Measurements from ENCODE around the gene COX19. TPM values are rescaled to one million over a fixed set of nuclear protein-coding genes. Genes with fewer than 3 reads are reported as not detected.

Gene COX19
- total and polyA plus RNA-seq, 2 donors from 2014 or later = 4.8 to 14.7 TPM

GRCh38 chr7:938546-939185, 36.7 kb downstream of the COX19 start:
- TF ChIP-seq, protein P1, sequence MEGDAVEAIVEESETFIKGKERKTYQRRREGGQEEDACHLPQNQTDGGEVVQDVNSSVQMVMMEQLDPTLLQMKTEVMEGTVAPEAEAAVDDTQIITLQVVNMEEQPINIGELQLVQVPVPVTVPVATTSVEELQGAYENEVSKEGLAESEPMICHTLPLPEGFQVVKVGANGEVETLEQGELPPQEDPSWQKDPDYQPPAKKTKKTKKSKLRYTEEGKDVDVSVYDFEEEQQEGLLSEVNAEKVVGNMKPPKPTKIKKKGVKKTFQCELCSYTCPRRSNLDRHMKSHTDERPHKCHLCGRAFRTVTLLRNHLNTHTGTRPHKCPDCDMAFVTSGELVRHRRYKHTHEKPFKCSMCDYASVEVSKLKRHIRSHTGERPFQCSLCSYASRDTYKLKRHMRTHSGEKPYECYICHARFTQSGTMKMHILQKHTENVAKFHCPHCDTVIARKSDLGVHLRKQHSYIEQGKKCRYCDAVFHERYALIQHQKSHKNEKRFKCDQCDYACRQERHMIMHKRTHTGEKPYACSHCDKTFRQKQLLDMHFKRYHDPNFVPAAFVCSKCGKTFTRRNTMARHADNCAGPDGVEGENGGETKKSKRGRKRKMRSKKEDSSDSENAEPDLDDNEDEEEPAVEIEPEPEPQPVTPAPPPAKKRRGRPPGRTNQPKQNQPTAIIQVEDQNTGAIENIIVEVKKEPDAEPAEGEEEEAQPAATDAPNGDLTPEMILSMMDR (IDR thresholded peaks at IDR 0.05; ENCODE audit: borderline replicate concordance, extremely low read depth, insufficient read depth) = no peak
- no peak for FAIRE-seq
- Histone ChIP-seq H3K4me3 (ENCODE audit: low read length in 3 of 3) (no peak overlapping the region), H3K9me3 (ENCODE audit: control insufficient read depth in 2 of 3, insufficient read depth in 1 of 3, low read length in 3 of 3) (peaks cover 0 to 6% (median 0%) of the 10 kb centered on the region in 3 donors), H3K27ac (ENCODE audit: low read depth in 2 of 2, low read length in 2 of 2) (no peak overlapping the region), H3K9ac (ENCODE audit: low read length in 3 of 3) (no peak overlapping the region), H3K36me3 (ENCODE audit: control insufficient read depth in 2 of 3, insufficient read depth in 3 of 3, low read length in 3 of 3) (no peaks in the 10 kb centered on the region), H3K27me3 (ENCODE audit: control insufficient read depth, insufficient read depth, low read length) (no peaks in the 10 kb centered on the region), H3K4me1 (ENCODE audit: control insufficient read depth in 2 of 3, insufficient read depth in 2 of 3, low read depth in 1 of 3, low read length in 3 of 3) (no peaks in the 10 kb centered on the region)
- peak in 2 of 5 donors; percentile 33 to 59 for DNase-seq
- intact Hi-C loops (cut with DNase I) = no loop called here

GRCh38 chr7:937856-938484, 37.4 kb downstream of the COX19 start:
- peak in 2 of 5 donors; percentile 21 to 31 for DNase-seq

DNA sequence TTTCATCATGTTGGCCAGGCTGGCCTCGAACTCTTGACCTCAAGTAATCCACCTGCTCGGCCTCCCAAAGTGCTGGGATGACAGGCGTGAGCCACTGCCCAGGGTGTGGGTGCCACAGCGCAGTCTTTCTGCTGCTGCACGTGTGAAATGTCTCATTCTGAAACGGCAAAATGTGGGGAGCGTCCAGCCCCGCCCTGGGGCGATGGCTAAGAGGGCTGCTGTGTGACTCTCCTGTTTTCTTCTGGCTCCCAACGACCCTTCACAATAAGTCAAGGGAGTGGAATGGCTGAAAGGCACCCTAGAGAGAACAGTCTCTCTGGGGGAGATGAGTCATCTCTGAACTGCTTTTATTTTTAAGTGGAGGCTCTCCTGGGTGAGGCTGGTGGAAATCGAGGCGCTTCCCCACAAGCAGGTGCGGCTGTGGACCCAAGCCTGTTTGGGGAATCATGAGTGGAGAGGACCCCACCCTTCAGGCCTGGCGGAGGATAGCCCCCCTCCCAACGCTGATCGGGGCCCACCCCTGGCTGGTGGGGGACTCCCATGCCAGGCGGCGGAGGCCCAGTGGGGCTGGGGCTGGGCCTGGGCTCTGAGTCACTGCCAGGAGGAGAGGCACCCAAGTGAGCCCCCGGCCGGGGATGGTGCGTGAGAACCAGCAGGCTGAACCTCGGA, 38.8 kb downstream of the COX19 start:
- no peak for FAIRE-seq
- DNase-seq = peak in 2 of 5 donors; percentile 47 to 74
- H3K27ac ChIP-seq (ENCODE audit: low read depth in 2 of 2, low read length in 2 of 2) = no peak overlapping the region
- TF ChIP-seq, protein P1 (IDR thresholded peaks at IDR 0.05; ENCODE audit: borderline replicate concordance, extremely low read depth, insufficient read depth) = no peak
- intact Hi-C loops (cut with DNase I) = no loop called here
- no peaks in the 10 kb centered on the region for H3K27me3 ChIP-seq (ENCODE audit: control insufficient read depth, insufficient read depth, low read length)
- H3K36me3 ChIP-seq (ENCODE audit: control insufficient read depth in 2 of 3, insufficient read depth in 3 of 3, low read length in 3 of 3) = no peaks in the 10 kb centered on the region
- no peak overlapping the region for H3K4me3 ChIP-seq (ENCODE audit: low read length in 3 of 3)
- no peaks in the 10 kb centered on the region for H3K4me1 ChIP-seq (ENCODE audit: control insufficient read depth in 2 of 3, insufficient read depth in 2 of 3, low read depth in 1 of 3, low read length in 3 of 3)
- peaks cover 0 to 6% (median 0%) of the 10 kb centered on the region in 3 donors for H3K9me3 ChIP-seq (ENCODE audit: control insufficient read depth in 2 of 3, insufficient read depth in 1 of 3, low read length in 3 of 3)
- no peak overlapping the region for H3K9ac ChIP-seq (ENCODE audit: low read length in 3 of 3)

More at GRCh38 chr7:937856-938484, 37.4 kb downstream of the COX19 start:
- Histone ChIP-seq H3K27me3 (ENCODE audit: control insufficient read depth, insufficient read depth, low read length) (no peaks in the 10 kb centered on the region), H3K9ac (ENCODE audit: low read length in 3 of 3) (no peak overlapping the region), H3K9me3 (ENCODE audit: control insufficient read depth in 2 of 3, insufficient read depth in 1 of 3, low read length in 3 of 3) (peaks cover 0 to 6% (median 0%) of the 10 kb centered on the region in 3 donors), H3K27ac (ENCODE audit: low read depth in 2 of 2, low read length in 2 of 2) (no peak overlapping the region), H3K36me3 (ENCODE audit: control insufficient read depth in 2 of 3, insufficient read depth in 3 of 3, low read length in 3 of 3) (no peaks in the 10 kb centered on the region), H3K4me3 (ENCODE audit: low read length in 3 of 3) (no peak overlapping the region), H3K4me1 (ENCODE audit: control insufficient read depth in 2 of 3, insufficient read depth in 2 of 3, low read depth in 1 of 3, low read length in 3 of 3) (no peaks in the 10 kb centered on the region)
- no peak for FAIRE-seq
- TF ChIP-seq, protein P1 (IDR thresholded peaks at IDR 0.05; ENCODE audit: borderline replicate concordance, extremely low read depth, insufficient read depth) = no peak
- intact Hi-C loops (cut with DNase I) = no loop called here

All from kidney (tissue), 14 donors.